Neural progenitor cell (in vitro differentiated cells): ENCODE measurements around the gene ARHGAP22. TPM values are rescaled to one million over a fixed set of nuclear protein-coding genes. Genes with fewer than 3 reads are reported as not detected.

Experiments
- DNase-seq: peaks from one replicate; pipeline ENCODE4 v3.0.0-alpha.2; 2016; ENCODE audit warnings: low spot score
- H2AFZ ChIP-seq: fragments of 200-600 bp; sonication (generic); replicated peaks from 2 replicates; pipeline ENCODE4 v1.6.1; 2016; ENCODE audit warnings: antibody characterized with exemption
- H3F3A ChIP-seq: fragments of 200-600 bp; sonication (generic); 2 replicates; pipeline ENCODE4 v1.6.1; 2016; ENCODE audit warnings: antibody characterized with exemption, low read depth
- H3K27ac ChIP-seq: fragments of 200-600 bp; sonication (generic); 2 replicates; pipeline ENCODE4 v1.5.1; 2016; ENCODE audit warnings: mild to moderate bottlenecking
- H3K27me3 ChIP-seq: fragments of 200-600 bp; sonication (generic); 2 replicates; pipeline ENCODE4 v1.6.1; 2016; ENCODE audit warnings: mild to moderate bottlenecking, moderate library complexity
- H3K36me3 ChIP-seq: fragments of 200-600 bp; sonication (generic); 2 replicates; pipeline ENCODE4 v1.5.1; 2016
- H3K4me1 ChIP-seq: fragments of 200-600 bp; sonication (generic); 2 replicates; pipeline ENCODE4 v1.6.1; 2016; ENCODE audit warnings: mixed run types
- H3K4me2 ChIP-seq: fragments of 200-600 bp; sonication (generic); 2 replicates; pipeline ENCODE4 v1.6.1; 2016
- H3K4me3 ChIP-seq: fragments of 200-600 bp; sonication (generic); 2 replicates; pipeline ENCODE4 v1.5.1; 2016
- H3K79me2 ChIP-seq: fragments of 200-600 bp; sonication (generic); 2 replicates; pipeline ENCODE4 v1.6.1; 2016; ENCODE audit warnings: low read depth
- H3K9ac ChIP-seq: fragments of 200-600 bp; sonication (generic); 2 replicates; pipeline ENCODE4 v1.6.1; 2016
- H3K9me3 ChIP-seq: fragments of 200-600 bp; sonication (generic); 2 replicates; pipeline ENCODE4 v1.5.1; 2016; ENCODE audit warnings: low read depth
- H4K20me1 ChIP-seq: fragments of 200-600 bp; sonication (generic); 2 replicates; pipeline ENCODE4 v1.6.1; 2016; ENCODE audit warnings: low read depth
- H3K27ac Mint-ChIP-seq: 3 replicates; pipeline ENCODE4 v1.8.0; 2021; ENCODE audit warnings: mixed read lengths
- H3K27me3 Mint-ChIP-seq: 2 replicates; pipeline ENCODE4 v1.8.0; 2022; ENCODE audit warnings: low read depth, mild to moderate bottlenecking, inconsistent platforms, moderate library complexity, mixed read lengths; ENCODE audit not compliant: insufficient read depth
- H3K36me3 Mint-ChIP-seq: 3 replicates; pipeline ENCODE4 v1.8.0; 2021; ENCODE audit warnings: mixed read lengths
- H3K4me1 Mint-ChIP-seq: 3 replicates; pipeline ENCODE4 v1.8.0; 2021; ENCODE audit warnings: mixed read lengths
- H3K4me3 Mint-ChIP-seq: 3 replicates; pipeline ENCODE4 v1.8.0; 2021; ENCODE audit warnings: mild to moderate bottlenecking, moderate library complexity, mixed read lengths
- H3K9me3 Mint-ChIP-seq: 3 replicates; pipeline ENCODE4 v1.8.0; 2020; ENCODE audit warnings: mixed read lengths
- EZH2 ChIP-seq: fragments of 200-600 bp; sonication (generic); IDR thresholded peaks from 2 replicates; pipeline ENCODE4 v1.6.1; 2017; ENCODE audit warnings: antibody characterized with exemption, mild to moderate bottlenecking, moderate library complexity
- EZH2phosphoT487 ChIP-seq: fragments of 200-600 bp; sonication (generic); IDR thresholded peaks from 2 replicates; pipeline ENCODE4 v1.6.1; 2017; ENCODE audit warnings: antibody characterized with exemption
- total RNA-seq: library from RNA; depleted of rRNA; stranded (reverse); fragments of >200 nt; gene quantifications from 2 replicates; pipeline ENCODE4 v1.2.3, GENCODE V29; 2015; ENCODE audit warnings: low replicate concordance
- TF ChIP-seq, protein P1 (sequence below): fragments of 200-600 bp; sonication (generic); IDR thresholded peaks from 2 replicates; pipeline ENCODE4 v1.5.1; 2017; ENCODE audit warnings: antibody characterized with exemption, mild to moderate bottlenecking

Gene ARHGAP22
- total RNA-seq, 1 donor from 2014 or later = 1.7 TPM

DNA sequence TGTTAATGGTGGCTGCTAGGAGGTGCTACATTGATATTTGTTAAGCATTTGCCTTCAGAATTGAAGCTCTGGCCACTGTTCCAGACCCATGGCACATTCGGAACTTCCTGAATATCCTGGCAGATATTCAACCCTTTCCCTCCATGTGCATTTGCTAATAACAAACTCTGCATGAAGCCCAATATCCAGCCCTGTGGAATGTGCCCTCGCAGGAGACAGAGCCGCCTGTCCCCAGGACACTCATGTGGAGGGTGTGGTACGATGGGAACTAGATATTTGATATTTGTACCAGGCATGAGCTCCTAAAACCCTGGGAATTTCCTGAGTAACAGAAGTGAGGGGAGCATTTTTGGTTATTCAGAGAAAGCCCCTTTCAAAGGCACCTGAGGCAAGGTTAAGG is 21.6 kb upstream of the ARHGAP22 start:
- H3K4me1 Mint-ChIP-seq = no peaks in the 10 kb centered on the region

DNA sequence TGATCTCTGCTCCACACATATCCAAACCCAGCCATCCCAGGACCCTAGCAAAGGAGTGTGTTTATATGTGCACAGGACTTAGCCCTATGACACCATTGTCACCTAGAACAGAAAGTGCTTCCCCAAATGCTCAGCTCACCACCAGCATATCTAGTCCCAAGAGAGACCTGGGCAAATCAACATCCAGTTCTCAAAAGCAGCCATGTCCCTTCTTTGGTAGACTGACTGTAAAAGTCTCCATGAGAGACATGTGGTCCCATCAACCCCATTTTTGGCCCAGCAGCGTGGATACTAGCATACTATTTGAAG is 20.9 kb upstream of the ARHGAP22 start:
- peaks cover under 1% of the 10 kb centered on the region for H3K27me3 Mint-ChIP-seq
- H3K27me3 ChIP-seq = no peaks in the 10 kb centered on the region
- H3K36me3 Mint-ChIP-seq = no peaks in the 10 kb centered on the region

More for the DNA sequence above, 21.6 kb upstream of the ARHGAP22 start:
- TF ChIP-seq, protein P1, sequence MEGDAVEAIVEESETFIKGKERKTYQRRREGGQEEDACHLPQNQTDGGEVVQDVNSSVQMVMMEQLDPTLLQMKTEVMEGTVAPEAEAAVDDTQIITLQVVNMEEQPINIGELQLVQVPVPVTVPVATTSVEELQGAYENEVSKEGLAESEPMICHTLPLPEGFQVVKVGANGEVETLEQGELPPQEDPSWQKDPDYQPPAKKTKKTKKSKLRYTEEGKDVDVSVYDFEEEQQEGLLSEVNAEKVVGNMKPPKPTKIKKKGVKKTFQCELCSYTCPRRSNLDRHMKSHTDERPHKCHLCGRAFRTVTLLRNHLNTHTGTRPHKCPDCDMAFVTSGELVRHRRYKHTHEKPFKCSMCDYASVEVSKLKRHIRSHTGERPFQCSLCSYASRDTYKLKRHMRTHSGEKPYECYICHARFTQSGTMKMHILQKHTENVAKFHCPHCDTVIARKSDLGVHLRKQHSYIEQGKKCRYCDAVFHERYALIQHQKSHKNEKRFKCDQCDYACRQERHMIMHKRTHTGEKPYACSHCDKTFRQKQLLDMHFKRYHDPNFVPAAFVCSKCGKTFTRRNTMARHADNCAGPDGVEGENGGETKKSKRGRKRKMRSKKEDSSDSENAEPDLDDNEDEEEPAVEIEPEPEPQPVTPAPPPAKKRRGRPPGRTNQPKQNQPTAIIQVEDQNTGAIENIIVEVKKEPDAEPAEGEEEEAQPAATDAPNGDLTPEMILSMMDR = no peak
- TF ChIP-seq EZH2phosphoT487 (no peak), EZH2 (no peak)
- no peak overlapping the region for H3K4me3 Mint-ChIP-seq
- Histone ChIP-seq H3F3A (no peaks in the 10 kb centered on the region), H3K79me2 (no peaks in the 10 kb centered on the region), H3K4me2 (no peak overlapping the region), H3K9ac (no peak overlapping the region), H4K20me1 (no peaks in the 10 kb centered on the region), H3K4me1 (no peaks in the 10 kb centered on the region), H3K4me3 (no peak overlapping the region), H3K9me3 (no peaks in the 10 kb centered on the region), H3K27ac (no peak overlapping the region), H2AFZ (no peak overlapping the region), H3K27me3 (no peaks in the 10 kb centered on the region), H3K36me3 (no peaks in the 10 kb centered on the region)
- no peaks in the 10 kb centered on the region for H3K9me3 Mint-ChIP-seq
- no peak overlapping the region for H3K27ac Mint-ChIP-seq
- no peaks in the 10 kb centered on the region for H3K27me3 Mint-ChIP-seq
- no peaks in the 10 kb centered on the region for H3K36me3 Mint-ChIP-seq
- no peak for DNase-seq

DNA sequence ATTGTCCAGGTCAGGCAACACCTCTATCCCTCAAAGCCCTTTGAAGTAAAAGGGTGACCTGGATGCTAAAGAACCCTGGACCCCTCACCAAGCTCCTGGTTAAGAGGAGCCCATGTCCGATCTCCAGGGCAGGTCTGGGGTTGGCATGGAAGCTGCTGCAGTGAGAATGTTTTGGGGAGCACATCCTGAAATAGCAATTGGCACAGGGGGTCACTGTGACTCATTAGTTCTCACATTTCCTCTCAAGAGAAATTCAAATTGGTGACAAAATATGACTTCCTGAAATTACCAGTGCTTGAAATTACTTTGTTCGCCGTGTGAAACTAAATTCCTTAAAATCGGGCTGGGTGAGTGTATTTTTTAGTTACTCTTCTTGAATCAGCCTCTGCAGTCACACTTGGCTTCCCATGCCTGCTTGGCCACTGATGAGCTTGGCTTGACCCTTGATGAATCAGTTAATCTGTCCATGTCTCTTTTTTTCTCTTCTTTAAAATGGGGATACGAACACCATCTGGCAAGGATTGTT is 18.8 kb upstream of the ARHGAP22 start:
- no peaks in the 10 kb centered on the region for H3K9me3 ChIP-seq
- H3K27ac ChIP-seq = no peak overlapping the region
- H3K27me3 ChIP-seq = no peaks in the 10 kb centered on the region
- H3K9ac ChIP-seq = no peak overlapping the region
- no peak overlapping the region for H3K4me3 Mint-ChIP-seq
- no peaks in the 10 kb centered on the region for H3K36me3 Mint-ChIP-seq
- H3K4me1 Mint-ChIP-seq = no peaks in the 10 kb centered on the region
- no peaks in the 10 kb centered on the region for H3K36me3 ChIP-seq
- no peak overlapping the region for H3K4me2 ChIP-seq
- H3K27me3 Mint-ChIP-seq = peaks cover 3% of the 10 kb centered on the region
- DNase-seq = no peak
- no peaks in the 10 kb centered on the region for H3K79me2 ChIP-seq
- H3K4me1 ChIP-seq = no peaks in the 10 kb centered on the region
- H3K9me3 Mint-ChIP-seq = no peaks in the 10 kb centered on the region
- no peaks in the 10 kb centered on the region for H3F3A ChIP-seq
- H4K20me1 ChIP-seq = no peaks in the 10 kb centered on the region
- TF ChIP-seq EZH2 = no peak
- TF ChIP-seq EZH2phosphoT487 = no peak
- TF ChIP-seq, protein P1 = no peak
- H3K27ac Mint-ChIP-seq = no peak overlapping the region
- H3K4me3 ChIP-seq = no peak overlapping the region
- no peak overlapping the region for H2AFZ ChIP-seq

More for the DNA sequence above, 20.9 kb upstream of the ARHGAP22 start:
- no peak overlapping the region for H3K27ac Mint-ChIP-seq
- TF ChIP-seq, protein P1 = no peak
- TF ChIP-seq EZH2 = no peak
- no peak for TF ChIP-seq EZH2phosphoT487
- no peaks in the 10 kb centered on the region for H3F3A ChIP-seq
- no peaks in the 10 kb centered on the region for H3K9me3 Mint-ChIP-seq
- DNase-seq = no peak
- H3K4me2 ChIP-seq = no peak overlapping the region
- H3K4me3 Mint-ChIP-seq = no peak overlapping the region
- no peaks in the 10 kb centered on the region for H4K20me1 ChIP-seq
- H3K4me3 ChIP-seq = no peak overlapping the region
- no peaks in the 10 kb centered on the region for H3K36me3 ChIP-seq
- no peaks in the 10 kb centered on the region for H3K4me1 Mint-ChIP-seq
- H2AFZ ChIP-seq = no peak overlapping the region
- no peak overlapping the region for H3K9ac ChIP-seq
- no peak overlapping the region for H3K27ac ChIP-seq
- H3K79me2 ChIP-seq = no peaks in the 10 kb centered on the region
- H3K9me3 ChIP-seq = no peaks in the 10 kb centered on the region
- H3K4me1 ChIP-seq = no peaks in the 10 kb centered on the region
